Kidney glomerular epithelial cell (primary cell): ENCODE data around the gene USP25.

ENCODE experiments used
- DNase-seq: peaks from one replicate; lab custom pipeline; 2025; lab: John Stamatoyannopoulos, UW

The USP25 gene

GRCh38 chr21:15857740-15858139, 128.0 kb downstream of the USP25 start:
- no peak for DNase-seq

- no peak for DNase-seq
These were observed 130.8 kb downstream of the USP25 start for GRCh38 chr21:15860541-15860940.

- DNase-seq: no peak
These were observed 139.2 kb downstream of the USP25 start for GRCh38 chr21:15868940-15869339.

- DNase-seq: no peak
These were observed 141.0 kb downstream of the USP25 start for GRCh38 chr21:15870819-15871218.

- no peak for DNase-seq
These were observed 142.5 kb downstream of the USP25 start for GRCh38 chr21:15872236-15872635.

GRCh38 chr21:15874615-15875014, 144.8 kb downstream of the USP25 start:
- no peak for DNase-seq

GRCh38 chr21:15875286-15875685, 145.5 kb downstream of the USP25 start:
- no peak for DNase-seq

GRCh38 chr21:15893902-15894301, 164.1 kb downstream of the USP25 start:
- no peak for DNase-seq

GRCh38 chr21:15894596-15894995, 164.8 kb downstream of the USP25 start:
- DNase-seq: peak; percentile 65

GRCh38 chr21:15895142-15896106, 165.6 kb downstream of the USP25 start:
- DNase-seq: peak; percentile 87

GRCh38 chr21:15896501-15896900, 166.7 kb downstream of the USP25 start:
- DNase-seq: no peak

GRCh38 chr21:15904389-15904788, 174.6 kb downstream of the USP25 start:
- no peak for DNase-seq

GRCh38 chr21:15908187-15908586, 178.4 kb downstream of the USP25 start:
- peak; percentile 9 for DNase-seq

GRCh38 chr21:15928196-15928595, 198.4 kb downstream of the USP25 start:
- no peak for DNase-seq

- DNase-seq: no peak
These were observed 199.1 kb downstream of the USP25 start for GRCh38 chr21:15928686-15929425.

GRCh38 chr21:15929536-15929935, 199.8 kb downstream of the USP25 start:
- DNase-seq: no peak
